IMR-90 (cell line): ENCODE data around the gene KLF7.

Experiments
- CHD1 ChIP-seq: IDR thresholded peaks from 2 replicates; pipeline ENCODE4 v1.6.1; 2012; ENCODE audit warnings: low read depth, low read length, improper control_type of control experiment
- MXI1 ChIP-seq: IDR thresholded peaks from 2 replicates; pipeline ENCODE4 v1.6.1; 2012; ENCODE audit warnings: low read depth, mild to moderate bottlenecking, low read length, moderate library complexity, borderline replicate concordance
- POLR2A ChIP-seq: IDR thresholded peaks from 2 replicates; pipeline ENCODE4 v1.6.1; 2012; ENCODE audit warnings: mild to moderate bottlenecking, low read depth, low read length
- RAD21 ChIP-seq: IDR thresholded peaks from 2 replicates; pipeline ENCODE4 v1.6.1; 2012; ENCODE audit warnings: low read length, improper control_type of control experiment
- TF ChIP-seq, protein P1 (sequence below): conservative IDR thresholded peaks from 2 replicates; pipeline ENCODE4 v1.5.1; 2012; ENCODE audit warnings: mild to moderate bottlenecking, low read depth, low read length, improper control_type of control experiment
- TF ChIP-seq, protein P2 (sequence below): fragments of 150-350 bp; IDR thresholded peaks from 2 replicates; pipeline ENCODE4 v1.6.1; 2017; ENCODE audit warnings: mild to moderate bottlenecking, antibody characterized with exemption, low read length, low read depth

DNA sequence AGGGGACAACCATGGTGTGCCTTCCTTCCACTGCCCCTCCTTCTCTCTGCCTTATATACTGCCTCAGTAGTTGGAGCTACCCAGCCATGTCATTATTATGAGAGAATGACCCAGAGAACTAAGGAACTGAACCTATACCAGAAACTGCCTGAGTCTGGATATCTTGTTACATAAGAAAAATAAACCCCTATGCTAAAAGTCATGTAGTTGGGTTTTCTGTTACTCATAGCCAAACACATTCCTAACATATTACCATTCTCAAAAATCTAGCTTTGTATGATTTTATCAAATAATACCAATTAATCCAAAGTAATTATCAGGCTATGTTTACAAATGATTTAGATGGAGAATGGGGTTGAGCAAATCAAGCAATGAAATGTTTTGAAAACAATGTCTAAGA, 15.0 kb upstream of the KLF7 start:
- TF ChIP-seq, protein P1, sequence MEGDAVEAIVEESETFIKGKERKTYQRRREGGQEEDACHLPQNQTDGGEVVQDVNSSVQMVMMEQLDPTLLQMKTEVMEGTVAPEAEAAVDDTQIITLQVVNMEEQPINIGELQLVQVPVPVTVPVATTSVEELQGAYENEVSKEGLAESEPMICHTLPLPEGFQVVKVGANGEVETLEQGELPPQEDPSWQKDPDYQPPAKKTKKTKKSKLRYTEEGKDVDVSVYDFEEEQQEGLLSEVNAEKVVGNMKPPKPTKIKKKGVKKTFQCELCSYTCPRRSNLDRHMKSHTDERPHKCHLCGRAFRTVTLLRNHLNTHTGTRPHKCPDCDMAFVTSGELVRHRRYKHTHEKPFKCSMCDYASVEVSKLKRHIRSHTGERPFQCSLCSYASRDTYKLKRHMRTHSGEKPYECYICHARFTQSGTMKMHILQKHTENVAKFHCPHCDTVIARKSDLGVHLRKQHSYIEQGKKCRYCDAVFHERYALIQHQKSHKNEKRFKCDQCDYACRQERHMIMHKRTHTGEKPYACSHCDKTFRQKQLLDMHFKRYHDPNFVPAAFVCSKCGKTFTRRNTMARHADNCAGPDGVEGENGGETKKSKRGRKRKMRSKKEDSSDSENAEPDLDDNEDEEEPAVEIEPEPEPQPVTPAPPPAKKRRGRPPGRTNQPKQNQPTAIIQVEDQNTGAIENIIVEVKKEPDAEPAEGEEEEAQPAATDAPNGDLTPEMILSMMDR, result no peak
- TF ChIP-seq MXI1 (no peak), POLR2A (no peak), RAD21 (no peak), CHD1 (no peak)
- TF ChIP-seq, protein P2, sequence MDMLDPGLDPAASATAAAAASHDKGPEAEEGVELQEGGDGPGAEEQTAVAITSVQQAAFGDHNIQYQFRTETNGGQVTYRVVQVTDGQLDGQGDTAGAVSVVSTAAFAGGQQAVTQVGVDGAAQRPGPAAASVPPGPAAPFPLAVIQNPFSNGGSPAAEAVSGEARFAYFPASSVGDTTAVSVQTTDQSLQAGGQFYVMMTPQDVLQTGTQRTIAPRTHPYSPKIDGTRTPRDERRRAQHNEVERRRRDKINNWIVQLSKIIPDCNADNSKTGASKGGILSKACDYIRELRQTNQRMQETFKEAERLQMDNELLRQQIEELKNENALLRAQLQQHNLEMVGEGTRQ, result no peak
